EH (cell line): Measurements from ENCODE around the gene KCNH2.
A peak's percentile ranks its signal among the peaks of the same experiment; 100 is the strongest.

ENCODE experiments used
- DNase-seq: peaks from one replicate; pipeline ENCODE4 v3.0.0-alpha.2; 2015; ENCODE audit warnings: low read depth

KCNH2 gene

DNA sequence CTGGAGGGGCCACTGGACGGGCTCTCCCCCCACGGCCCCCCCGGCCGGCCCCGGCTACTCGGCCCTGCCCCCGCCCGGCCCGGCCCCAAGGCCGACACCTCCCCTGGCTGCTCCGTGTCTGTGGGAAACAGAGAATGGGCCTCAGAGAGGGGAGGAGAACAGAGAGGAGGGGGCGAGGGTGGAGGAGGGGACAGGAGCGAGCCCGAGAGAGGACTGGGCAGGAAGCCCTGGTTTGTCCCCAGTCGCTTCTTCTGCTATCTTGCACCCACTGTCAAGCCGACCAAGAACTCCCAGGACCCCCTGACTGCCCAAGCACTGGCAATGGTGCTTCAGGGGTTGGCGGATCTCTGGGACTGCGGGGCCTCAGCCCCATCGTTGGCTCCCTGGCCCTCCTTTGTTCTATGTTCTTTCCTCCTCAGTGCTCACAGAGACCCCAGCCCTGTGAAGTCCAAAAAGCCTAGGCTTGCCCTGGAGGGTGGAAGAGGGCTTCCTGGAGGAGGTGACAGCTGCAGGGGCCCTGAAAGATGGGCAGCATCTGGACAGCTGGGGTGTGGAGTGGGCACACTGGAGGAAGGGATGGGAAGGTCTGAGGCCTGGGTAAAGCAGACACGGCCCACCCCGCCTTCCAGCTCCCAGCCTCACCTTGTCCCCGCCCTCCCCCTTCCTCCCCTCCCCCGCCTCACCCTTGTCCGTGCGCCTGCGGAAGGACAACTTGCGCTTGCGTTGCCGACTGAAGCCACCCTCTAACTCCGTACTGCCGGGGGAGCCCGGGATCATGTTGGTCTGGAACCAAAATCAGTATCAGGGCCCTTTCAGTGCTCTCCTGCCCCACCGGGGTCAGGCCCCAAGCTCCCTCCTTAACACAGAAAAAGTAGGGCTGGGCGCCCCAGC lies 30.1 kb downstream of the KCNH2 start:
- DNase-seq: no peak

DNA sequence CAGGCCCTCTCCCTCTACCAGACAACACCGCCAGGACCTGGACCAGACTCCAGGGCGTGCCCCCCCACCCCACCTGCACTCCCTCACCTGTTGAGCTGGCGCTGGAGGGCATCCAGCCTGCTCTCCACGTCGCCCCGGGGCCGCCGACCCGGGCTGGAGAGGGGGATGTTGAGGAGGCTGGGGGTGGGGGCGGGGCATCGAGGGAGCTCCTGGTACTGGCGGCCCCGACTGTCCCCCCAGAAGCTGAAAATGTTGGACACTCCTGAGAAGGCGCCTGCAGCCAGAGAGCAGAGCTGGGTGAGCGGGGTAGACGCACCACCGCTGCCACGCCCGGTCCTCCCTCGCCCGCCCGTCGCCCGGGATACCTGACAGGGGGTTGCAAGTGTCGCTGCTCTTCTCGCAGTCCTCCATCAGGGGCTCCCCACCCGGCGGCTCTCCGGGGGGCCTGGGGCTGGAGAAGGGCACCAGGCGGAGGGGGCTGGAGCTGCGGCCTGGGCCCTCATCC lies 30.8 kb downstream of the KCNH2 start:
- DNase-seq: no peak

DNA sequence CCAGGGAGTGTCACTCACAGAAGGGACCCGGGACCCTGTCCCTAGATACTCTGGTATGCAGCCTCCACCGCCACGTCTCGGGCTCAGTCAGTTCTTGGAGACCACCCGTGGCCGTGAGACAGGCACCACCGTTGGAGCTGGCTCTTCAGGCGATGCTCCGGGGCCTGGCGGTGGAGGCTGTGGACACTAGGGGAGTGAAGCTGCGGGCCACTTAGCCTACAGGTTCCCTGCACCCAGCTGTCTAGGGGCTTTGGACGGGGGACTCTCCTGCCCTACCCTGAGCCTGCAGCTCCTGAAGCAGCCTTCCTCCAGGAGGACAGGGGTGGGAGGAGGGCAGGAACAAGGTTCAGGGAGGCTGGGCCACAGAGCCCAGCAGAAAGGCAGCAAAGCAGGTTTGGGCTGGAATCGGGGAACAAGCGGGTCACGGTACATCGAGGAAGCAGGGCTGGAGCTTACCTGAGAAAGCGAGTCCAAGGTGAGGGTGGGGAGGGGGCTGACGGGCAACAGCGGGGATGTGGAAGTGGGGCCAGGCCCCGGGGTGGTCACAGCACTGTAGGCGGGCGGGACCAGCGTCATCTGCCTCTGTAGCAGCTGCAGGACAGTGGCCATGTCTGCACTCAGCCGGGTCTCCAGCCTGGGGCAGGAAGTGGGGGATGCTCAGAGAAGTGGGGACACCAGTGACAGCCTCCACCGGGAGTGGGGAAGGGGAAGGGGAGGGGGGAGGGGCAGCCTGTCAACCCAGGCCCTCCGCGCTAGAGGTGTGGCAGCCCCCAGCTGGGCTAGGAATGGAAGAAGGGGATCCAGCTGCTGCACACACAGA lies 31.5 kb downstream of the KCNH2 start:
- no peak for DNase-seq

DNA sequence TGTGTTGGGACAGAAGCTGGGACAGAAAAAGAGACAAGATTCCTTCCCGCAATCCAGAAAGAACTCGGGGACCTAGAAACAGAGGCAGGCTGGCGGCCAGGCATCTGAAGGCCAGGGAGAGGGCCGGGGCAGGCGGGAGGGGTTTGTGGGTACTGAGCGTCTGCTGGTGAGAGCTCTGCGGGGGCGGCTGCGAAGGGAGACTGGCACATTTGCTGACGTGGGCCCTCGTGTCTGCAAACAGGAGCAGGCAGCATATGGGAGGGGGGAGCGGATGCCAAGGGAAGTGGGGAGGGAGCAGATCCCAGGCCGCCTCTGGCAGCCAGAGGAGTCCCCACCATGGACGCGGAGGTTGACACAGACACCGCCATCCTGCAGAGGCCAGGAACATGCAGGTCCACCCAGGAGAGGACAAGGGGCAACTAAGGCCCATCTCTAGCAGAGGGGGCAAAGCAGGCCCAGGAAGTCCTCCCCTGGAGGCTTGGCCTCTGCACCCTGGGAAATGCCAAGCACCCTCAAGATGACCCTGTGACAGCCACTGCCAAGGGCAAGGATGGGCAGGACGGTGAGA lies 32.2 kb downstream of the KCNH2 start:
- DNase-seq: no peak

DNA sequence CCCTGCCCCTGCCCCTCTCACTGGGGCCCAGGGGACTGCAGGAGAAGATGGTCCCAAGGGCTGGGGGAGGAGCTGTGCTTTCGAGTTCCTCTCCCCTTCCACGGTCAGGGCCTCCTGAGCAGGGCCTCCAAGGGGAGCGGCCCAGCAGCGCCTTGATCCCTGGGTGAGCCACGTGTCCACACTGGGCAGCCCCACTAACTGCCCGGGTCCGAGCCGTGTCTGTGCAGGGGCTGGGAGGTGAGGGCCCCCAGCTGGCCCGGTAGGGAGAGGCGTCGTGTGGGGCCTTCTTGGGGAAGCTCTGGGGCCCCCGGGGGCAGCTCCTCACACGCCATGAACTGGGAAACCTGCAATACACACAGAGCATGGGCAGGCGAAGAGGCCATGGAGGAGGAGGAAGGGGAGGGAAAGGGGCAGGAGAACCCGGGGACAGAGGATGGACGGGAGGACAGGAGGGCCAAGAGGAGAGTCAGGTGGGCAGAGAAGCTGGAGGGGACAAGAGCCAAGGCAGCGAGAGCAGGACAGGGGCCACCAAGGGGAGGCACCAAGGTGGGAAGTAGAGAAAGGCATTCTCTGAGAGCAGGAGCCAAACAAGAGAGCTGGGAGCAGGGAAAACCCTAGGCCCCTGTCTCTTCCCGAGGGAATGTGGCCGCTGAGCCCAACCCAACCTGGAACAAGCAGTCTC lies 32.8 kb downstream of the KCNH2 start:
- no peak for DNase-seq

DNA sequence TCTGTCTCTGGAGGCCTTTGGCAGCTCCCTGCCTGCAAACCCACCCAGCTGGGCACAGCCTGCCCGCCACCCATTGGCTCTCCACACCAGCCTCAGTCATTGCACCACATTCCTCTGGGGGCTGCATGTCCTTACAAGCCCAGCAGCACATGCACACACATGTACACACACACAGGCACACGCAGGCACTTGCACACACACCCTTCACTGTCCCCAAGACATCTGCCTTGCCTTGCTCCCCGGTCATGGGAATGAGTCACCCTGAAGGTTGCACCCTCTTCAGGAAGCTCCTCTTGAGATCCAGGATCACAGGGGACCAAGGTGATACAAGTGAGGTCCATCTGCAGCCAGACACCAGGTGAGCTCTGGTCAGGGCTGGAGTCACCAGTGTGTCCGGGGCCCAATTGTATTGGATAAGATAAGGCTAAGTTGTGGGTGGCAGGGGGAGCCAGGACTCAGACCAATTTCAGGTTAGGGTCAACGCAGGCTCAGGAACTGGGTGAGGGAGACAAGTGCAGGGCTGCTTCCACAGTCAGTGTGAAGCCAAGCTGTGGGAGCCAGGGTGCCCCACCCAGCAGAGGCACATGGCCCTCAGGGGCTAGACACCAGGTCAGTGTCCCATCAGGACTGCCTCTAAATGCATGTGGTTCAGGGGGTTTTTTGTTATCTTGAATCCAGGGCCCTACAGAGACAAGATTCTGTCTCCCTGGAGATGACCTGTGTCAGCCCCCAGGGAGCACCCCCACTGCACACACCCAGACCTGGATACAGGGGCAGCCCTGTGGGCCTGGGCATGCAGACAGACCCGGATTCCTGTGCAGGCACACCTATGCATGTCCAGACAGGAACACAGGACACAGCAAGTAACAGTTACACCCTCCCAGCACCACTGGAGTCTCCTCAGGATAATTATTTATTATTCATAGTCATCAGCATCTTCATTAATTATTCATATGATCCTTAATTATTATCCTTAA lies 33.8 kb downstream of the KCNH2 start:
- DNase-seq: no peak

DNA sequence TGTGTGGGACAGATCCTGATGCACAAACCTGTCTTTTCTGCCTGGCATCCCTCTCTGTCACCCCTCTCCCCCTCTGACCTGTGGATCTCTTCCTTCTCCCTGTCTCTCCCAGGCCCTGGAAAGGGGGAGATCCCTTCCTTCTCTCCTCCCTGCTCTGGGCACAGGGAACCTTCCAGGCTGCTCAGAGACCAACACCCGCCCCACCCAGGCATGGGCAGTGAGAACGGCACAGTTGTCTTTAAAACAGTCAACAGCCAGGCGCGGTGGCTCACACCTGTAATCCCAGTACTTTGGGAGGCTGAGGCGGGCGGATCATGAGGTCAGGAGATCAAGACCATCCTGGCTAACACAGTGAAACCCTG lies 34.7 kb downstream of the KCNH2 start:
- no peak for DNase-seq

DNA sequence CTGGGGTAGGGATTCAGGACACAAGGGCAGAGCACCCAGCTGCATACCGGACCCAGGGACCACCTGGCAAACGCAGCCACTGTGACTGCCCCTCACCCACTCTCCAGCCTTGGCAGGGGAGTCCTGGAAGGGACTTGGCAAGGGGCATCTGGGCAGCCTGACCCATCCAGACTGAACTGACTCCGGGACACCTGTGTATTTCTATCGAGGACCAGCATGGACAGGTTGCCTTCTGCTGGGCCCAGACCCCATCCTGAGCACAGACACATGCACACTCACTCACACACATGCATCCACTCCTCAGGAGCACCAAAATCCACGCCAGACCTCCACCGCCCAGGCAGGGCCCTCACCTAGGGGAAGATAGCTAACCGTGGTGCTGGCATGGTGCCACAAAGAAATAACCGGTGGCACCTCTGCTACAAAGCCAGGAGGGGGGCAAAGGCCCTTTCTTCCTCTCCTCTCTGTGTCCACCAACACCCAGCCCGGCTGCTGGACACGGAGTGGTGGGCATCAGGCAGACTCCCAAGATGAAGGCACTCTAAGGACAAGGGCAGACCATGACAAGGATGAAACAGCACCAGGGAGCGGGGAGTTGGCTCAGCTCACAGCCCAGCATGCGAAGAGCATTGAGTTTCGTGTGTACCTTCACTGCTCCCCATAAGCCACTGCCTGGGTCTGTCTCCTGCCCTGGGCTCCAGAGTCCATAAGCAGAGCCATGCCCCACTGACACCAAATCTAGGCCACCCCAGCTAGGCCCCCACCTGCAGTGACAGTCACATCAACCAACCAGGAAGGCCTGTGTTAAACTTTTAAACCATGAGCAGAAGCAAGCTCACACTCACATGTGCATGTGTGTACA lies 35.3 kb downstream of the KCNH2 start:
- DNase-seq: no peak

DNA sequence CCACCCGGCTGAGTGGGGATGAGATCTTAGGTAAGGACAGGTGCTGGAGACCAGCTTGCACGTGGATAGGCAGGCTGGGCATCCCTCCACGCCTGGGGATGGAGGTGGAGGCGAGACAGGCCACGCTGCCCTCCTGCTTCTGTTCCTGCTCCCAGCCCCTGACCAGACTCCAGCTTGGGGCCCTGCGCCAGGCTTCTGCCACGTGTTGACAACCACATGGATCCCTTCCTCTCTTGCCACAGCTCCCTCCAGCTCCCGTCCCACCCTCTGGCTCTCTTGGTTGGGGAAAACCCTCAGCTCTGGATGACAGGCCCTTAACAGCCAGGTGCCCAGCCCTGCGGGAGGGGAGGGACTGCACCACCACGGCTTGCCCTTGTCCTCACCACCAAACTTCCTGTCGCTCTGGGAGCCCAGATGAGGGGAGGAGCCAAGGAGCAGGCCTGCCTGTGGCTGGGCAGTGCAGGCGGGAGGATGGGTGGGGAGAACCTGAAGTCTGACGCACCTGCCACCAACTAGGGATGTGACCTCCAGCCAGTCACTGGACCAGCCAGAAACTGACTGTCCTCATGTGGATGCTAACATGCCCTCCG lies 36.0 kb downstream of the KCNH2 start:
- no peak for DNase-seq

DNA sequence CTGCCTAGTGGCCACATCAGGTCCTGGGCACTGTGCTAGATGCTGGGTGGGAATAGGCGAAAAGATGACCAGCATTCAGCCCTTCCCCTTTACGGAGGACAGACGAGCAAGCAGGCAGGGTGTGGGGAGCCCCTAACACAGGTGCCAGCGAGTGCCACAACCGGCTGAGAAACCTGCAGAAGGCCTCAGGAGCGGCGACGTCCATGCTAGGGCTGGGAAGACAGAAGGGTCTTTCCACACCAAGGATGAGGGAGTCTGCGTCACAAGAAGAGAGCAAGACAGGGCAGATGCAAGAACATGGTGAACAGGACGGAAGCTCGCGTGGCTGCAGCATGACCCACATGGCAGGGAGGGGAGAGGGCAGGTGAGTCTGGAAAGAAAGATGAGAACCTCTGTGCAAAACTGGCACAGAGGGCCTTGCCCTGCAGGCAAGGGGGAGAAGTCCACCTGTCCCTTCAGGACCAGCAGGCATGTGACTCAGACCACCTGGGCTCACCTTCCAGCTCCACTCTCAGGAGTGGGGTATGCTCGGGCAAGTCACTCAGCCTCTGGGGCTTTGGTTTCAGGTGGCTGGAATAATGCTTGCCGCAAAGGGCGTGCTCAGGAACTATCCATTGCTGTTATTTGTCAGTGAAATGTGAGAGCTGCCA lies 36.6 kb downstream of the KCNH2 start:
- DNase-seq: no peak

DNA sequence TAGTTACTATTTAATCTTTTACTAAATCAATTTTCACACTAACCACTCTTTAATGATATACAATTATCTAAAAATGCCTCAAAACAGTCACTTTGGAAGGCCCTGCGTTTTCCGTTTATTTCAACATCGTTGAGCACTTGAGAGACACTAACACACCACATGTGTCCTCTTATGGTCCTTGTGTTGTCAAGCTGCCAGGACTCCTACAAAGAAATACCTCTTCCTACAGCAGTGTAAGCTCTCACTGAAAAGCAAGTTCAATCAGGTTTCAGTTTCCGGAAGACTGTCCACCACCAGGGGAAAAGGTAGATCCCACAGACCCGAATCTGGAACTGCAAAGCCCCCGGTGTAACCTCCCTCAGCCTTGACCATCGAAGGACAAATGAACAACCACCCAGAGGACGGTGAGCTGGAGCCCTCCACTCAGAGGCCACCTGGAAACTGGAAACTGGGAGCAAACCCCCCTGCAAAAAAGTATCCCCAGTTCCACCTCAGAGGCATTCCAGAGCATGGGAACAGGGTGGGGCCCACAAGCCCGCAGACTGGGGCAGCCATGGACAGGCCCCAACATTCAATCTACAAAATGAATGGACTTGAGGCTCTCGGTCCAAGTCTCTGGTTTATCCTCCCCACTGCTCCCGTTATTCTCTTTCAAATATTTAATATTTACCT lies 37.6 kb downstream of the KCNH2 start:
- no peak for DNase-seq

DNA sequence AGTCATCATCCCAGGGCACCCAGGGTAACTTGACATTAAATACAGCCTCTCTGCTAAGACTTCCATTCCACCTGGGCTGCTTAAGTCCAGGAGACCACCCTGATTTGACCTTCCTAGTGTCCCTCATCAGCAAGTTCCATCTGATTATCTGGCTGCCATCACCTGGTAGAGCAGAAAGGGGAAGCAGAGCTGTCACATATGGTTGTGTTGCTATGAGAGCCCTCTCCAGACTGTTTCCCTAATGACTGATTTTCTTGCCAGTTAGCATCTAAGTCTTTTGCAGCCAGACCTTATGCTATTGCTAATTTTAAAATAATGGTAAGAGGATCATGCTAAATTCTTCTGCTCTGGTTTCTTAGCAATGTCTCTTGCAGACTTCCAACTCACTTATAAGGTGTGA lies 38.7 kb downstream of the KCNH2 start:
- no peak for DNase-seq

DNA sequence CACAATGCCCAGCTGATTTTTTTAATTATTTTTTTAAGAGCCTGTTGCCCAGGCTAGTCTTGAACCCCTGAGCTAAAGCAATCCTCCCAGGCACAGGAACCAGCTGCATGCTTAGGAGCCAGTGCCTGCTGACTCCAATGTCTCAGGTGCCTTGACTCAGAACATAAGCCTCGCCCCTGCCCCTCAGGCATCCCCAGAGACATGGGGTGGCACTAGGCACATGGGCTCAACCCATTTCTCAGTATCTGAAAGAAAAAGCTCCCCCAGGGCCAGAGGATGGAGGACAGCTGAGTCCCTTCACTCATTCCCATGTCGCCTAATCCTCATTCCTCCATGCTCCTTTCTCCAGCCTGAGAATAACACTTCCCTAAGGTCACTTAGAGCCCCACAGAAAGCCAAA lies 39.1 kb downstream of the KCNH2 start:
- no peak for DNase-seq

DNA sequence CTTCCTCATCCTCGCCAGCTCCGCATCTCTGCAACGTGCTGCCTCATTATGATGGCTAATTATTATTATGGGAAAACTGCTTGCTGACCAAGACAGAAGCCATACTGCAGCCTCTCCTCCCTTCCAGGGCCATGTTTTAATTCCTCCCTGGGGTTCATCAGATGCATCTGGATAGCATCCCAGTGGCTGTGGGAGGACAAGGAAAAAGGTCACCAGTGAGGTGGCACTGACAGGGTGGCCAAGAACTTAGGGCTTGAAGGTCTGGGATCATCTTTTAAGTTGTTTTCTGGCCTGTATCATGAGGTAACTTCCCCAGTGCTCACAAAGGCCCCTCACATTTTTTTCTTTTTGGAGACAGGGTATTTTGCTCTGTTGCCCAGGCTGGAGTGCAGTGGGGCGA lies 39.6 kb downstream of the KCNH2 start:
- no peak for DNase-seq

DNA sequence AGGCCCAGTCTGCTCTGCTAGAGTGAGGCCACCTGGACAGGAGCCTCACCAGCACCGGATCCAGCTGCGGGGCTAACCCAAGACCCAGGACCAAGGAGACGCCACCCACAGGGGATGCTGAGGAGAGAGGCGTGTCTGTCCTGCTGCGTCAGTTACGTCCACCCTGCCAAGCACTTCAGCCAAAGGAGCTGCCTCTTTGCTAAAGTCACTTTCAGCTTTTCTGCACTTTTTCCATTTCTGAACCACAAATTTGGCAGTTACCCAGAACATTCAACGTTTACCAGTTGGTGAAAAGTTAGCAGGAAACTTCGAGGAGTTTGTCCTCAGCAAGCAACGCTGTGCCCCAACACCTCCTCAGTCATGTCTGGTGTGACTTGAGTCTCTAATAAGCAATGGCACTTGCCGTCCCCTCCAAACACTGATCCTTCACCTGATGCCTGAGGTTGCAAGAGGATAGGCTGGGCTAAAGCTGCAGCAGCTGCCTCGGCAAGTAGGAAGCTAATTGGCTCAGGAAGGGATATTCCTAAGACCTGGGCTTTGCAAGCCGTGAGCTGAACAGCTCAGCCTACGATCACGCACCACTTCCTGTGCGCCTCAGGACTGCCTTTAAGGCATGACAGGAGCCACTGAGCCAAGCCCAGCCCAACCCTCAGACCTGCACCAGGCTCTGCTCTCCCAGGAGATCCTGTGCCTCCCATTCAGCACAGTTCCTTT lies 40.1 kb downstream of the KCNH2 start:
- DNase-seq: peak; percentile 44

DNA sequence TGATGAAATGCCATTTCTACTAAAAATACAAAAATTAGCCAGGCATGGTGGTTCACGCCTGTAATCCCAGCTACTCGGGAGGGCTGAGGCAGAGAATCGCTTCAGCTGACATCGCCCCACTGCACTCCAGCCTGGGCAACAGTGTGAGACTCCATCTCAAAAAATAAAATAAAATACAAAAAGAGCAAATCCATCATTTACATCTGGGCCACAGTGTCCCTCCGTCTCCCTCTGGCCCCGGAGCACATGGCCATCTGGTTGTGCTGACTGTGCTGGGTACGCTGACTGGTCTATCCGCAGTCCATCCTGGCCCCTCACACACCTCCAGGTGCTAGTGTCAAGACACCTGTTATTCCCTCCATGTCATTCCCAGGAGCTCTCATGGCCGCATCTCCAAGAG lies 42.1 kb downstream of the KCNH2 start:
- no peak for DNase-seq

DNA sequence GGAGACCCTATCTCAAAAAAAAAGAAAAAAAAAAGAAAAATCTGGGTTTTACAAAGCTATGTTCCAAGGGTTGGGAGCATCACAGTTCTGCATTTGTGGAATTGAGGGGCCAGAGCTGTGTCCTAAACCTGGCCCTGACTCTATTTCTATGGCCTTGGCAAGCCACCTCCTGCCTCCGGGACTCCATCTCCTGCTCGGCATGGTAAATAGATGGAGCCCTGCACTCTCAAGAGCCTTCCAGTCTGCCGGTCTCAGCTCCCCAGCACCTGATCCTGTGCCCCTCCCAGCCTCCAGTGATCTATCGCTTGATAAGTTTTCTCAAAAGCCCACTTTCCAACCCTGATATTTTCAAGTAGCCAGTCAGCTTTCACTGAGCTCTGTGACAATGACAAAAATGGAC lies 43.0 kb downstream of the KCNH2 start:
- no peak for DNase-seq
